ENCODE measurements around the gene KIAA1755. TPM values are rescaled to one million over a fixed set of nuclear protein-coding genes. Genes with fewer than 3 reads are reported as not detected.

Gene KIAA1755
- total and polyA plus RNA-seq, 2 donors (not counting 1 experiment from before 2014, with no cell fraction given) = not detected

- ATAC-seq (ENCODE audit: low read depth) (no peak), DNase-seq (no peak)
- Histone ChIP-seq H3K36me3 (replicated peaks in 1 of 2; ENCODE audit: control extremely low read depth in 1 of 2, control insufficient read depth in 1 of 2, extremely low read depth in 1 of 2, insufficient read depth in 2 of 2, low read length in 1 of 2) (no peaks in the 10 kb centered on the region), H3K4me1 (ENCODE audit: control insufficient read depth in 2 of 2, insufficient read depth in 2 of 2, low read length in 2 of 2) (no peaks in the 10 kb centered on the region), H3K79me2 (ENCODE audit: control insufficient read depth, insufficient read depth, low read length) (no peaks in the 10 kb centered on the region), H3K27ac (ENCODE audit: low read length in 2 of 2) (no peak overlapping the region), H3K27me3 (replicated peaks in 1 of 4; ENCODE audit: control extremely low read depth in 1 of 4, control insufficient read depth in 3 of 4, insufficient read depth in 4 of 4, low read length in 3 of 4) (peaks cover 0 to 8% (median 0%) of the 10 kb centered on the region in 4 experiments), H3K9ac (ENCODE audit: low read length) (no peak overlapping the region), H3K4me3 (ENCODE audit: control extremely low read depth in 1 of 5, extremely low read depth in 1 of 5, insufficient read depth in 1 of 5, low read depth in 2 of 5, low read length in 4 of 5) (no peak overlapping the region), H3K9me3 (ENCODE audit: control extremely low read depth in 1 of 3, control insufficient read depth in 2 of 3, insufficient read depth in 1 of 3, low read length in 2 of 3) (no peaks in the 10 kb centered on the region), H4K20me1 (ENCODE audit: control insufficient read depth, insufficient read depth, low read length, poor library complexity, severe bottlenecking) (no peaks in the 10 kb centered on the region), H2AFZ (ENCODE audit: insufficient read depth, low read depth, low read length, poor library complexity, severe bottlenecking) (no peak overlapping the region), H3K4me2 (replicated peaks; ENCODE audit: low read depth, low read length, poor library complexity, severe bottlenecking) (no peak overlapping the region)
- intact Hi-C loops (cut with micrococcal nuclease) = no loop called here
- Mint-ChIP-seq H3K4me1 (no peaks in the 10 kb centered on the region), H3K9me3 (ENCODE audit: insufficient read depth) (no peaks in the 10 kb centered on the region), H3K4me3 (no peak overlapping the region), H3K27ac (no peak overlapping the region), H3K27me3 (peaks cover 19% of the 10 kb centered on the region)
- ChIA-PET POLR2A (interaction anchor here (0.6 to 0.7 kb wide), 2 partner anchors 81 to 843 kb away, joined by 3 read pairs; no protein-coding TSS in a partner anchor), CTCF (interaction anchor here (0.7 to 1.8 kb wide), 6 partner anchors 44 to 118 kb away, joined by 3 to 8 read pairs (median 4); no protein-coding TSS in a partner anchor)
- WGBS (ENCODE audit: insufficient coverage) = 63% methylated on average over 5 of the region's 16 CpGs
- TF ChIP-seq EZH2 (IDR thresholded peaks at IDR 0.05; ENCODE audit: borderline replicate concordance, insufficient read depth, low read depth, low read length, poor library complexity, severe bottlenecking) (no peak), CTCF (IDR thresholded peaks at IDR 0.05) (no peak)
Measured at GRCh38 chr20:38175304-38176180, 85.0 kb downstream of the KIAA1755 start.
